HG02759 (cell line): ENCODE results near the gene DEK.
"Not testable (repeated sequence)": the region's sequence is repeated elsewhere in the genome, so short reads cannot be mapped to it uniquely, and the experiment has no call there.

Source experiments
- ATAC-seq: cut with Tn5 transposase; IDR thresholded peaks from one replicate; pipeline ENCODE4 v1.9.1; 2021; ENCODE audit warnings: mild to moderate bottlenecking, moderate library complexity; ENCODE audit not compliant: unreplicated experiment

The DEK gene

DNA sequence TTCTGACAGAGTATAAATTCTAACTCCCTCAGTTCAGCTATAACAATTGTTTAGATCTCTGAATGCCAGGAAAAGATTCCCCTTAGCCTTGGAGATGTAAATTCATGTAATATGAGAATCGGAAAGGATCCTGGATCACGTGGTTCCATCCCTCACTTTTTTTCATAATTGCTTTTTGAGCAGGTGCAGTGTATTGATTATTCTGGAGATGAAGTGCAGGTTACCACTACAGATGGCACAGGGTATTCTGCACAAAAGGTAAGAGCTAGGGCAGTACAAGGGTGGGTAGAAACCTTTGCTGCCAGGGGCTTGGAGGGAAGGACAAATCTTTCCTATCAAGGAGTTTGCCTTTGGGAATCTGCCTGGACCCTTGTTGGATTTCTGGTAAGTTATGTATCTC lies 56.4 kb downstream of the DEK start:
- ATAC-seq, result no peak

DNA sequence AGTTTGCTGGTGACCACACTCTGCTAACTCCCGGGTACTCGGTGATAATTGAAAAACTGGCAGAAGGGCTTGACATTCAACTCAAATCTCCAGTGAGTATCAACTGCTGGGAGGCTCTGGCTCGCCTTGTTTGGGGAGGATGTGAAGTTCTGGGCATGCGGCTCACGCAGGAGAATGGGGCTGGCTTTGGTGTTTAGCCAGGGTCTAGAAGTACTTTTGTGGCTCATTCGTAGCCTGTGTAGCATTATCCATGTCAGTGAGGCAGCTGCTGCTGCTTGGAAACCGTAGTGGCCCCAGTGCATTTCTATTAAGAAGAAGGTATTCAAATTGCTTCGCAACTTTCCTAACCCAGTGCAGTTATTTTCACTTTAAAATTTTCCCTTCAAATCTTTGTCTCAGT lies 56.9 kb downstream of the DEK start:
- no peak for ATAC-seq

DNA sequence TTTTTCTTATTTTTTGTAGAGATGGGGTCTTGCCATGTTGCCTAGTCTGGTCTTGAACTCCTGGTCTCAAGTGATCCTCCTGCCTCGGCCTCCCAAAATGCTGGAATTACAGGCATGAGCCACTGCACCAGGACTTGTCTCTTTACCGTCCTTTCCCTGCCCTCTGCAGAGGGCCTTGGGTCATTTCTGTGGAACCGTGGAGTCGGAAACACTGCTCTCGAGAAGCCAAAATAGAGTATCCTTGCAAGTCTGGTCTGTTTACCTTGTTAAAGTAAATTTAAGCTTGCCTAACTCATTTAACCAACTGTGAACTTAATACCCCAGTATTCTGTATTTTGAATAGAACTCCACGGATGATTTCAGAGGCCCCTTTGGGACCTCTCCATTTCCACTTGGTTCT lies 57.7 kb downstream of the DEK start:
- no peak for ATAC-seq

- no peak for ATAC-seq
Observed at GRCh38 chr6:18204691-18205090, 59.6 kb downstream of the DEK start.

DNA sequence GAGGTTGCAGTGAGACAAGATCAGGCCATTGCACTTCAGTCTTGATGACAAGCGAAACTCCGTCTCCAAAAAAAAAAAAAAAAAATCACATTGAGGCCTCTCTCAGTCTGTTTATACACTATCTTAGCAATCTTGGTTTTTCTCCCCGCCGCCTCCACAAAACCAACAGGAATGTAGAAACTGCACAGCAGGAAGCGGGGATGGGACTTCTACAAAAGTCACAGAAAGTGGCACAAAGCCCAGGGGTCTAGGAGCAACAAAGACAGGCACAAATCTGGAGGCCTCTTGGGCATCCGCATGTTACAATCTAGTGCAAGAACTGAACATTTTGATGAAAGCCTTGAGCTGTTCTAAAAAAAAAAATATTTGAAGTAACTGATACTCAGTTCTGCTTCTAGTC lies 60.5 kb downstream of the DEK start:
- ATAC-seq, result no peak

- ATAC-seq, result no peak
Observed at GRCh38 chr6:18192026-18192425, 72.3 kb downstream of the DEK start.

DNA sequence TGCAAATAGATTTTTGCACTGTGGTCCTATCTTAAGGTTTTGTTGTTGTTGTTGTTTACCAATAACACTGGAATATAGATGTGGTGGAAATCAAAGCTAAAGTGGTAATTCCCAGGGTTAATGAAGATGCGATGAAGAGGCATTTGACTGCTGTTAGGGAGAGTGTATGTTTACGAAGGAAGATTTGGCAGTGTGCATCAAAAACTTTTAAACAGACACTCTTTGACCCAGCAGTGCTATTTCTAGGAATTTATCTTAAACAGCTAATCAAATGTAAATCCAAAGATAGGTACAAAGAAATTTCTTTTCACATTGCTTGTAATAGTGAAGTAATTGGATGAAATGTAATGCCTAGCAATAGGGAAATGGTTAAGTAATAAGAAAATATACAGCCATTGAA lies 75.1 kb downstream of the DEK start:
- no peak for ATAC-seq

DNA sequence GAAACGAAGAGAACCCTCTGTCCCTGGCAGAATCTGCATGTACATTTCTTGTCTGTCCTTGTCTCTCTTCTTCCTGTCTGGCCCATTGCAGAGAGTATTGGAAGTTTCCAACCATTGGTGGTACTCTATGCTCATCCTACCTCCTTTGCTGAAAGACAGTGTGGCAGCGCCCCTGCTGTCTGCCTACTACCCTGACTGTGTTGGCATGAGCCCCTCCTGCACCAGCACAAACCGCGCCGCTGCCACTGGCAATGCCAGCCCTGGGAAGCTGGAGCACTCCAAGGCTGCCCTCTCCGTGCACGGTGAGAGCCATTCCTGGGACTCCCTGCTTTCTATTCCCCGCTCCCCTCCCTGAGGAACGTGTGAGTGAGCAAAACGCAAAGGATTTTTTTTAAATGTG lies 76.6 kb downstream of the DEK start:
- ATAC-seq, result no peak

GRCh38 chr6:18186540-18187250 lies 77.6 kb downstream of the DEK start:
- ATAC-seq, result peak; percentile 52

- peak; percentile 44 for ATAC-seq
Observed at GRCh38 chr6:18186033-18186432, 78.3 kb downstream of the DEK start.

DNA sequence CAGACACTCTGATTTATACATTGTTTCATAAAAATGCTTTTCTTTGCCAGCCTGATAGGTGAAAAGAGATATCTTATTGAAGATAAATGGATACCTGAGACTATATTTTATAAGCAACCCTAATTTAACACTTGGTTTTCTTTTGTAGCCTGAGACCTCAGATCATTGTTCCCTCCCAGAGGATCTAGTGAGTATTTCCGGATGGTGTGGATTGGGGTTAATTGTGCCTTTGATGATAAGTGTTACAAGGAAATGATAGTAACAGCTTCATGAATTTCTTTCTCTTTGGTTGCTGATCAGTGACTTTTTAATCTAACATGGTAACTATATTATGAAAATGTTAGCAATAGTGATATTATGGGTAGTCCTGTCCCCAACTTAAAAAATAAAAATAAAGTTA lies 78.7 kb downstream of the DEK start:
- ATAC-seq, result no peak

GRCh38 chr6:18183766-18184165 lies 80.6 kb downstream of the DEK start:
- ATAC-seq, result no peak

DNA sequence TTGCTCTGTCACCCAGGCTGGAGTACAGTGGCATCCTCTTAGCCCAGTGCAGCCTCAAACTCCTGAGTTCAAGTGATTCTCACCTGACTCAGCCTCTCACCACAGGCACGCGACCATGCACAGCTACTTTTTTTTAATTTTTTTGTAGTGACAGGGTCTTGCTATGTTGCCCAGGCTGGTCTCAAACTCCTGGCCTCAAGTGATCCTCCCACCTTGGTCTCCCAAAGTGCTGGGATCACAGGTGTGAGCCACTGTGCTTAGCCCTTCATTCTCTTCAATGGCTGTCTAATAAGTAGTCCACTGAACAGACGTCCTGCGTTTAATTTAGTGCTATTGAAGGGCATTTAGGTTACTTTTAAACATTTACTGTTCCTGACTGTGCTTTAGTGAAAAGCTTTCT lies 81.8 kb downstream of the DEK start:
- no peak for ATAC-seq

GRCh38 chr6:18179770-18180356 lies 84.5 kb downstream of the DEK start:
- ATAC-seq, result no peak

DNA sequence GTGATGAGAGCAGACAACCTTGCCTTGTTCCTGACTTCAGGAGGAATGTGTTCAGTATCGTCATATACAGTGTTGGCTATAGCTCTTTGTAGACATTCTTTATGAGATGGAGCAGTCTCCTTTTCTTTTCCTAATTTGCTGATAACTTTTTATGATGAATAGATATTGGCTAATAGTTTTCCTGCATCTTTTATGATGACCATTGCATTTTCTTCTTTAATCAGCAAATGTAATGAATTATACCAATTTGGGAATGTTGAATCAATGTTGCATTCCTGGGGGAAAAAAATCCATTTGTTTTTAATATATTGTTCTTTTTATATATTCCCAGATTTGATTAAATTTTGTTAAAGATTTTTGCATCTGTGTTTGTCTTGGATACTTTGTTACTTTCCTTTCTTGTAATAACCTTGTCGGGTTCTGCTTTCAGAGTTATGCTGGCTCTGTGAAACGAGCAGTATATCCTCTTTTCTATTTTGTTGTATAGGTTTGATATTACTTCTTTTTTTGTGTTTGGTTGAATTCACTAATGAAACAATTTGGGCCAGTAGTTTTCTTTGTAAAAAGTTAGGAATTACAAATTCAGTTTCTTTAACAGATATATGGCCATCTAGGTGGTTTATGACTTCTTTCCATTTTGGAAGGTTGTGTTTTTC lies 85.2 kb downstream of the DEK start:
- ATAC-seq, result no peak

DNA sequence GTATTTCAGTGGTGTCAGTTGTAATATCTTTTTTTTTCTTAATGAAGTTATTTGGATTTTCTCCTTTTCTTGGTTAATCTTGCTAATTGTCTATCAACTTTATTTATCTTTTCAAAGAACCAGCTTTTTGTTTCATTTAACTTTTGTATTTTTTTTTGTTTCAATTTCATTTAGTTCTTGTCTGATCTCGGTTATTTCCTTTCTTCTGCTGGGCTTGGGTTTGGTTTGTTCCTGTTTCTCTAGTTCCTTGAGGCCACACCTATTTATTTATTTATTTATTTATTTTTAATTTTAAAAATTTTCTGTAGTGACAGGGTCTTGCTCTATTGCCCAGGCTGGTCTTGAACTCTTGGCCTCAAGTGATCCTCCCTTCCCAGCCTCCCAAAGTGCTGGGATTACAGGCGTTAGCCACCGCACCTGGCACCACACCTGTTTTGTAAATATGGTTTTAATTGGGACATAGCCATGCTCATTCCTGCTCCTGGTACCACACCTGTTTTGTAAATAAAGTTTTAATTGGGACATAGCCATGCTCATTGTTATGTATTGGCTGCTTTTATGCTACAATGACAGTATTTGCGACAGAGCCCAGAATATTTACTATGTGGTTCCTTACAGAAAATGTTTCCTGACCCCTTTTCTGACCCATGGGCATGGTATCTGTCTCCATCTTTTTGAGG lies 86.9 kb downstream of the DEK start:
- no peak for ATAC-seq

- not testable (repeated sequence) for ATAC-seq
Observed at GRCh38 chr6:18176198-18176597, 88.1 kb downstream of the DEK start.
